Keratinocyte (primary cell): Measurements from ENCODE around the gene MRTO4.

Experiments
- EZH2 ChIP-seq: IDR thresholded peaks from one replicate; pipeline ENCODE4 v1.6.1; 2012; ENCODE audit warnings: inconsistent platforms, mild to moderate bottlenecking, low read length, moderate library complexity
- TF ChIP-seq, protein P1 (sequence below), 3 experiments: IDR thresholded peaks in 1 of 3; conservative IDR thresholded peaks in 1 of 3; optimal IDR thresholded peaks in 1 of 3; 2 replicates in 2 of 3; 3 replicates in 1 of 3; pipeline versions ENCODE3 to v1.5.1; 2011; ENCODE audit warnings: low read length in 3 of 3, mild to moderate bottlenecking in 3 of 3, moderate library complexity in 2 of 3, control low read depth in 1 of 3, inconsistent platforms in 1 of 3; ENCODE audit not compliant: insufficient read depth in 2 of 3; ENCODE audit errors: extremely low read depth in 1 of 3

GRCh38 chr1:19205403-19205802, 46.2 kb upstream of the MRTO4 start:
- TF ChIP-seq, protein P1, sequence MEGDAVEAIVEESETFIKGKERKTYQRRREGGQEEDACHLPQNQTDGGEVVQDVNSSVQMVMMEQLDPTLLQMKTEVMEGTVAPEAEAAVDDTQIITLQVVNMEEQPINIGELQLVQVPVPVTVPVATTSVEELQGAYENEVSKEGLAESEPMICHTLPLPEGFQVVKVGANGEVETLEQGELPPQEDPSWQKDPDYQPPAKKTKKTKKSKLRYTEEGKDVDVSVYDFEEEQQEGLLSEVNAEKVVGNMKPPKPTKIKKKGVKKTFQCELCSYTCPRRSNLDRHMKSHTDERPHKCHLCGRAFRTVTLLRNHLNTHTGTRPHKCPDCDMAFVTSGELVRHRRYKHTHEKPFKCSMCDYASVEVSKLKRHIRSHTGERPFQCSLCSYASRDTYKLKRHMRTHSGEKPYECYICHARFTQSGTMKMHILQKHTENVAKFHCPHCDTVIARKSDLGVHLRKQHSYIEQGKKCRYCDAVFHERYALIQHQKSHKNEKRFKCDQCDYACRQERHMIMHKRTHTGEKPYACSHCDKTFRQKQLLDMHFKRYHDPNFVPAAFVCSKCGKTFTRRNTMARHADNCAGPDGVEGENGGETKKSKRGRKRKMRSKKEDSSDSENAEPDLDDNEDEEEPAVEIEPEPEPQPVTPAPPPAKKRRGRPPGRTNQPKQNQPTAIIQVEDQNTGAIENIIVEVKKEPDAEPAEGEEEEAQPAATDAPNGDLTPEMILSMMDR (optimal IDR thresholded peaks at IDR 0.05 in 1 of 3, IDR thresholded peaks at IDR 0.05 in 1 of 3, conservative IDR thresholded peaks at IDR 0.05 in 1 of 3; ENCODE audit: extremely low read depth in 1 of 3, insufficient read depth in 2 of 3, low read length in 3 of 3) = no peak
- no peak for TF ChIP-seq EZH2
